ENCODE results near the gene INPP4A. TPM values are rescaled to one million over a fixed set of nuclear protein-coding genes. Genes with fewer than 3 reads are reported as not detected.

INPP4A gene
- total RNA-seq, 1 experiment from 2014 or later: 8.4 TPM

DNA sequence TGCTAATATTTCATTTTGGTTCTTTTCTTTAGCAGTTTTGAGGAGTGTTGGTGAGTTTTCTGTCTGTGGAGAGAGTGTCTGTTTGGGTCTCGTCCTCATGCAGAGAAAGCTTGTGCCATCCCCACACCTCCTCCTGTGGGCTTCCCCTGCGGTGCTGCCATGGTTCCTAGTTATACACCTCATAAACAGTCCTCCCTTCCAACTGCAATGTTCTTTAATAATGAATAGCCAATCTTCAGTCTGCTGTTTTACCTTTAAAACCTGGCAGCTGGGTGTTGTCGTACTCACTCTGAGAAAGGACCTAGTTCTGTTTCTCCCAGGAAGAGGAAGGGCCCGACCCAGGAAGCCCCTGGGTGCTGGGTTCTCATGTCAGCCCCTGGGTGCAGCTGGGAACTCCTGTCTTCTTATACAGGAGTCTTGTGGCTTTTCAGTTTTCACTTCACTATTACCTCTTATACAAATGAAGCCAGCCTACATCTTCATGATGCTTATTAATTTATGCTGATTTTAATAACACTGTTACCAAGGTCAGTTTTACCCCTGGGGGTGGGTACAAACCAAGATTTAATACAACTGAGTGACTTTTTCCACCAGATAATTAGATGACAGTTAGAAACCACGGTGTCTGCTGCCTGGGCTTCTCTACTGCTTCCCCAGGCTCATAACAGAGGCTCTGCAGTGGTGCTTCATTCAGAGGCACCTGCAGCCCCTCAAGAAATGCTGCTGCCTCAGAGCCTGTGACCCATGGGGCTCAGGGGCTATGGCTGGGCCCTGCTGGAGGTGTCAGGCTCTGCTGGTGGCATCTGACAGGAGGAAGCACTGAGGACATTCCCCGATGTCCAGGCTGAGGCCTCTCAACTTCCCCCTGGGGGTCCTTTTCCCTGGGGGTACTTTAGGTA is 104.5 kb downstream of the INPP4A start:
- peaks cover 5% of the 10 kb centered on the region for H3K36me3 ChIP-seq
- no peak overlapping the region for H3K4me3 ChIP-seq
- no peaks in the 10 kb centered on the region for H3K9me3 ChIP-seq
- H3K27me3 ChIP-seq: no peaks in the 10 kb centered on the region
- no peak for DNase-seq

DNA sequence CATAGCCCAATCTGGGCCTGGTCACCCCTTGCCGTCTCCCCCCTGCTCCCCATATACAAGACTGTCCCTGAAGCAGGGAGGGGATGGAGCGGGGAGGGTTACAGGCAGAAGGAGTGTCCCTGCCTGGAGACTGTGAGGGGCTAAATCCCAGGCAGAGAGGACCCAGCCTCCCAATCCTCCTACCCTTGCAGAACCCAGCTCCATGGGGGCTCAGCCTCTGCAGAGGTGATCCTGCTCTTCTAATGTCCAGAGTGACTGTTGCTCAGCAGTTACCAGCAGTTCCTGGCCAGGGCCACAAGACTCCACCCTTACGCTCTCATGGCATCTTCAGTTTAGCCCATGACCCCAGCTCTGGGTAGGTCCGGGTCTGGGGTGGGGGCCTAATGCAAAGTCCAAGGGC is 105.5 kb downstream of the INPP4A start:
- Histone ChIP-seq H3K9me3 (no peaks in the 10 kb centered on the region), H3K36me3 (peaks cover 5% of the 10 kb centered on the region; the same call in 1 of the 2 replicates), H3K27me3 (no peaks in the 10 kb centered on the region), H3K4me3 (no peak overlapping the region)
- DNase-seq: no peak

DNA sequence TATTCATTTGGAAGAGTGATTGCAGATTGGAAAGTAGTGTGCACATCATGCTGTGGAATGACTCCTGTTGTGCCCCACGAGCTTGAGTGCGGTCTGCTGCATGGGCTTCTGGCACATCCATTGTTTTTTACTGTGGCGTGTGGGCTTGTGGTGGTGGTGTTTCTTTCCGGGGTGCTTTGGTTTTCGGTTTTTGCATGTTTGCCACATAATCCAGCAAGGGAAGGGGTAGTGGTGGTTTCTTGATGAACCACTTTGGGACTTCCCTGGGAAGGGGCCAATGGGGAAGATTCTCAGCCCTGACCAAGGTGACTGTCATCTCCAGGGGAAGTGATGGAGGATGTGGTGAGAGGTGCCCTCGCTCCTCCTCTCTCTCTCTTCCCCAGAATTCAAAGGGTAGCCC is 106.7 kb downstream of the INPP4A start:
- H3K4me3 ChIP-seq: no peak overlapping the region
- no peaks in the 10 kb centered on the region for H3K27me3 ChIP-seq
- H3K36me3 ChIP-seq: peaks cover 5% of the 10 kb centered on the region; the same call in 1 of the 2 replicates
- no peaks in the 10 kb centered on the region for H3K9me3 ChIP-seq
- DNase-seq: no peak

DNA sequence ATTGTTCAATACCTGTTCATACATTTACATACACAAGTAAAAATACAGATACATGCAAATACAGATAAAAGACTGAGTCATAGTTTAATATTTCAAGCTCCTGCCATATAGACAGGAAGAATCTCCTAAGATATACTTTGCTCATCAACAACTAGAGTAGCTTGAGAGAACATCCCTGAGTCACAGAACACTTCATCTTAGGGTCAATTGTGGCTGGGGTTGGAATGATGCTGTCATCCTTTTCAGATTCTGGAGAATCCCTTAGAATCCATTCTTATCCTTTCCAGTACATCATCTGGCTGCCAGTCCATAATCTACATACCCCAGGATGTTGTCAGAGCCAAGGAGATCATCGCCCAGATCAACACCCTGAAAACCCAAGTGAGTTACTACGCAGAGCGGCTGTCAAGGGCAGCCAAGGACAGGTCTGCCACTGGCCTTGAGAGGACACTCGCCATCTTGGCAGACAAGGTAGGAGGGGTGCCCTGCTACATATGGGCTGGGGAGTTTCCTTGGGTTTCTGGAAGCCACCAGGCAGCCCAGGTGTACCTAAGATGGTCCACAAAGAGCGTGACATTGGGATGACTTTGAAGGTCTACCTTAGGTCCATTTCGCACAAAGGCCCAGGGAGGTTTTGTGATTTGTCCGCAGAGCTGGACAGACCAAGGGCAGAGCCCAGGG is 108.0 kb downstream of the INPP4A start:
- H3K27me3 ChIP-seq: no peaks in the 10 kb centered on the region
- no peaks in the 10 kb centered on the region for H3K9me3 ChIP-seq
- DNase-seq: no peak
- H3K4me3 ChIP-seq: no peak overlapping the region
- H3K36me3 ChIP-seq: peaks cover 5% of the 10 kb centered on the region; the same call in 1 of the 2 replicates

DNA sequence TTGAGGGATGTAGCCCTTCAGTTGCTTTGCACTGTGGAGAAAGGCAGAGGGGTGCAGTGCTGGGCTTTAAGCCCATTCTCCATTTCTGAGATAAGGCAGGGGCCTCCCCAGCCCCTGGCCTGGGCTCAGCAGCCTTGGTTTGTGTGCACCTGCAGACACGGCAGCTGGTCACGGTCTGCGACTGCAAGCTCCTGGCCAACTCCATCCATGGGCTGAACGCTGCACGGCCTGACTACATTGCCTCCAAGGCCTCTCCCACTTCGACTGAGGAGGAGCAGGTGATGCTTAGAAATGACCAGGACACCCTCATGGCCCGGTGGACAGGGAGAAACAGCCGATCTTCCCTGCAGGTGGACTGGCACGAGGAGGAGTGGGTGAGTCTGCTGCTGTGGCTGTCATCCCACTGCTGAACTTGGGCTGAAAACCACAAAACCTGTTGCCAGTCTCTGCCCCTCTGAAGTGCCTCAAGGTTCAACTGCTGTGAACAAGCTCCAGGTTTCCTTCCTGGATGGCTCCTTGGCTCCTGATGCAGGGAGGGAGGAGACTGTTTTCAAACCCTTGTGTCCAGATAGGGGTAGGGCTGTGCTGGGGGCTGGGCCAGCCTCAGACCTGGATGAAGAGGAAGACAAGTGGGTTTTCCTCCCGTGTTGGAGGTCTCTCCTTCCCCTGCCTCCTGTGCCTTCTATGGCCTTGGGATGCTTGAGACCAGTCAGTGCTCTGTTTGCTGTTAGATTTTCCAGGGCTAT is 109.6 kb downstream of the INPP4A start:
- no peak for DNase-seq

DNA sequence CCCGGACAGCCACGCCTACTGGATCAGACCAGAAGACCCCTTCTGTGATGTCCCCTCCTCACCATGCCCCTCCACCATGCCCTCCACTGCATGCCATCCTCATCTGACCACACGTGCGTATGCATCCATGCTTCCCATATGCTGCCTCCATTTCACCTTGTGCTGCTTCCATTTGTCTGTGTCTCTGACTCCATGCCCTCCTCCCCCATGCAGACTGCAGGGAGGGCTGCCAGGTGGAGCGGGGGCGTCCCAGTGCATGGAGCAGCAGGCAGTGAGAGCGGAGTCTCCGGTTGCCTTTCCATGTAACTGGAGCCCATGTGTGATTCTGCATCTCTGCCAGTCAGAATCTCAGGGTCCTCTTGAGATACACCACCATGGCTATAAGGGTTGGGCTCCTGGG is 111.0 kb downstream of the INPP4A start:
- Histone ChIP-seq H3K27me3 (no peaks in the 10 kb centered on the region), H3K9me3 (no peaks in the 10 kb centered on the region), H3K4me3 (no peak overlapping the region), H3K36me3 (peaks cover 8% of the 10 kb centered on the region)
- no peak for DNase-seq

More for the DNA sequence above, 109.6 kb downstream of the INPP4A start:
- Histone ChIP-seq H3K4me3 (no peak overlapping the region), H3K9me3 (no peaks in the 10 kb centered on the region), H3K27me3 (no peaks in the 10 kb centered on the region), H3K36me3 (peaks cover 7% of the 10 kb centered on the region; the same call in 1 of the 2 replicates)

DNA sequence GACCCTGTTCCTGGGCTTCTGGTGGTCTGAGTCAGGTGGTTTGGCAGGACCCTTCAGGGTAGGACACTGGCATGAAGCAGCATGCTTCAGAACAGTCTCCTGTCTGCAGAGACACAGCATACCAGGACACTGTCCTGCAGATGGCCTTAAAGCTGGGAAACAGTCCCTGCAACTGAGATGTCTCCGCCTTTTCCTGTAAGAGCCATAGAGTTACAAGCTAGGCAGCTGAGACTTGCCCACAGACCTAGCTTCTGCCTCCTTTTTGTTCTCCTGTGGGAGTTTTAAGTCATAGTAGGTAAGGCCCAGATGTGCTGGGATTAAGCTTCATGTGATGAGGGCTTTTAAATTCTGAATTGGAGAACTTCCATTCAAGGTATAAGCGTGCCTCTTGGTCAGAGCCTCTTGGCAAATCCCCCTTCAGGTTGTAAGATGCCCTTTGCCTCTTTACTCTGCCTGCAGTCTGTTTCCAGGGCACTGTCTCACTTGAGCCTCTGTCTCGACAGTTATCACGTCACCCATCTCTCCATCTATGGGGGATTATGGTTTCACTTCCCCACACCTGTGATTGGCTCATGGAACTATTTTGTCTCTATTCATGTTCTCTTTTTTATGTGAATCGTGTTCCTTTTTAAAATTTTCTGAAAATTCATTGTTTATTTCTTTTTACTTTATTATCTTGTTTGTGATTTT is 111.8 kb downstream of the INPP4A start:
- Histone ChIP-seq H3K27me3 (no peaks in the 10 kb centered on the region), H3K9me3 (no peaks in the 10 kb centered on the region), H3K36me3 (peaks cover 15% of the 10 kb centered on the region), H3K4me3 (no peak overlapping the region)
- DNase-seq: no peak

DNA sequence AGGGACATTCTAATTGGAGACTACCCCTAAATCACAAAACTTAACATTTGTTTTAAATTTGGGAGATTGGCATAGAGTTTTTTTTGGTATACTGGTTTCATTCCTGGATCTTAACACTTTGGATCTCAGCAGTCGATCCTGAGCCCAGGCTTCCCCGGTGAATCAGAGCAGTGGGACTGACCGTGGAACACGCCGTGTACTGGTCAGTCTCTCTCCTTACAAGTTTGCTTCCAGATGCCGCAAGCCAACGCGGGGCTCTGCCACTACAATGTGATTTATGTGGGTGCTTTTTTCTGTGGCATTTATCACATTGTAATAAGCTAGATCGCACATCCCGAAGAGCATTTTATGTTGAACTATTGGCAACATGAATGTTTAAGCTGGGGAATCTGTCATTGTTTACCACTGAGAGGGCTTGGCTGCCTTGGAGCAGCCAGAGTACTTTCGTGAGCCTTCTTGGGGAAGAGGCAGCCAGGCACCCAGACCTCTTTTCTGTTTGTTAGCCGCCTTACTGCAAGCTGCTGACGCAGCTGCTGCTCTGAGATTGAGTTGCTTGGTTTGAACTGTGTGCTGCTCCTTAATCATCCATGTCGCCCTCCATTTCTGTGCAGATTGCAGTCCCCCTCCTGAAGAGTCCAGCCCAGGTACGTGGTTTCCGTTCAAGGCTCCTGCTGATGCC is 114.3 kb downstream of the INPP4A start:
- no peak for DNase-seq
- Histone ChIP-seq H3K9me3 (no peaks in the 10 kb centered on the region), H3K27me3 (no peaks in the 10 kb centered on the region), H3K4me3 (no peak overlapping the region), H3K36me3 (peaks cover 10% of the 10 kb centered on the region)

DNA sequence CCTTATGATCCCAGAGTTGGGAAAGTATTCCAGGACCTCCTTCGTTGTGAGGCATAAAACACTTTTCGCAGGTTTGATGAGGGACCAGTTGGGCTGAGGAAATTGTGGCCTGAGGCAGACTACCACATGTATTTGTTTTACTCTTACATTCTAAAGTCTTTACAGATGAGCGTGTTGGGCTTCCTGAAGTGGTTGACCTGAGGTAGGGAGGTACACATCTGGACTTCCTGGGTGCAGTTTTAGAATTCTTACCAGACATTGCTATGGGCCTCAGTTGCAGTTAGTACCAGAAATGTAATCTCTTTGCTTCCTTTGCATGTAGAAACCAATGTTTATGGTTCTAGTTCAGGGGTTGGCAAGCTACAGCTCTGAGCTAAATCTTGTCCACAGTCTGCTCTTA is 114.9 kb downstream of the INPP4A start:
- Histone ChIP-seq H3K9me3 (no peaks in the 10 kb centered on the region), H3K4me3 (no peak overlapping the region), H3K36me3 (peaks cover 10% of the 10 kb centered on the region), H3K27me3 (no peaks in the 10 kb centered on the region)
- DNase-seq: no peak

DNA sequence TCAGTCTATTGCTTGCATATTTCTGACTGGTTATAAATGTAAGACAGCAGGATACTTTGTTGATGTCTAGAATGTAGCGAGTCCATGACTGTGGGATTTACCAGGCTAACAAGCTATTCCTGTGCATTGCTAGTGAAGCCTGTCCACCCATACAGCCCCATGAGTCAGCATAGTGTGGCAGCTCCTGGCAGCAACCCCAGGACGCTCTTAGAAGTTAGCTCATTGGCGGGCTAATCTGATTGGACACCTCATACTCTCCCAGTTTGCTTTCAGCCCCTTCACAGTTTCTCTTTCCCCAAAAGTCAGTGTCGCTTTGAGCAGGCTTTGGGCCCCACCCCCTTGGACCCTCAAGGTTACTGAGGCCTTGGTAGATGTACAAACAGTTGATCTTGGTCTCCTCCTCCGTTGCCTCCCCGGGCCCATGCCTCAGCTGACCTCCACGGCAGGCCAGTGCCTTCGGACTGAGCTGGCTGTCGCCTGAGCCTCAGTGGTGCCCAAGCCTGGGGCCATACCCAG is 115.7 kb downstream of the INPP4A start:
- no peak overlapping the region for H3K4me3 ChIP-seq
- DNase-seq: peak; percentile 92
- H3K9me3 ChIP-seq: no peaks in the 10 kb centered on the region
- H3K27me3 ChIP-seq: no peaks in the 10 kb centered on the region
- peaks cover 10% of the 10 kb centered on the region for H3K36me3 ChIP-seq

DNA sequence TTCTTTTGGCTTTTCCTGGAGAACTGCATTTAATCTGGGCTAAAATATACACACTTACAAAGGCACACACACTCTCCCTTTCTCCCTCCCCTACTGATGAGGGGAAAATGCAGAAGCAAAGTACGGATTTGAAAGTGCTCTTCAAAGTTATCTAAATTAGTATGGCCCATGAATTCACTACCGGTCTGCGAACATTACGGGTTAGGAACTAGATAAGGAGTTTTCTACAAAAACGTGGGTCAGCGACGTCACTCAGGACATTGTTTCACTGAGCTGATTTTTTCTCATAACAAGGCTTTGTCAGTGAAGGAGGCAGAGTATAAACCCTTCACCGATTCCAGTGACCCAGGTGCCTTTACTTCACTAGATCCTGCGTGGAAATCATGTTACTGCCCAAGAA is 116.4 kb downstream of the INPP4A start:
- Histone ChIP-seq H3K4me3 (no peak overlapping the region), H3K9me3 (no peaks in the 10 kb centered on the region), H3K27me3 (no peaks in the 10 kb centered on the region), H3K36me3 (peaks cover 10% of the 10 kb centered on the region)
- DNase-seq: no peak

DNA sequence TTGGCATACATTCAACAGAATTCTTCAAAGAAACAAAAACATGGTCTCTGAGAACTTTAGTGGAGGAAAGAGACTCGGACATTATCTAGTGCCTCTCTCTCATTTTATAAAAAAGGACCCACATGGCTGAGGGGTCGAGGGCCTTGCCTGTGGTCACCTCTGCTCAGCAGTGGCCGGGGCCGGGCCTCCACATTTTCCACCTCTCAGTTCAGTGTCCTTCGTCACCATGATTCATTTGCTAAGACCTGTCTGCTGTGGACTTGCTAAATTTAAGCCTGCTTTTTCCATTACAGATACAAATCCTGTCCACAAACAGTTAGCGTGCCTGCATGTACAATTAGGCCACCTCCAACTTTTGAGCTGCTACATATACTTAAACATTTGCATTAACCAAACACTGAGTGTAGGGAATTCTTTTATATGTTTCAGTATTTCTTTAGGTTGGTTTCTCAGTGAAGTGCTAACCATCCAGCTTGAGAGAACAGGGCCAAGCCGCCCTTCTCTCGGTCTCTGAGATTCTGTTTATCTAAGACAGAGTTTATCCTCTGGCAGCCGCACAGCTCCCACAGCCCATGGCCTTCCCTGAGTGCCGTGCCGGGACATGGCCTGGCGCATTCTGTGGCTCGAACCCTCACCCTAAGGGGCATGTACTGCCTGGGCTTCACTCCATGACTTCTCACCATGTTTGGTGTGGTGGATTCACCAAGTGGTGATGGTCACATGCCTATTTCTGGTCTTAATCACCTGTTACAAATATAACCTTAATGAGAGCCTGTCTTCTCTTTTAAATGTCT is 117.4 kb downstream of the INPP4A start:
- no peak overlapping the region for H3K4me3 ChIP-seq
- no peak for DNase-seq
- no peaks in the 10 kb centered on the region for H3K27me3 ChIP-seq
- H3K9me3 ChIP-seq: no peaks in the 10 kb centered on the region
- H3K36me3 ChIP-seq: peaks cover 10% of the 10 kb centered on the region

DNA sequence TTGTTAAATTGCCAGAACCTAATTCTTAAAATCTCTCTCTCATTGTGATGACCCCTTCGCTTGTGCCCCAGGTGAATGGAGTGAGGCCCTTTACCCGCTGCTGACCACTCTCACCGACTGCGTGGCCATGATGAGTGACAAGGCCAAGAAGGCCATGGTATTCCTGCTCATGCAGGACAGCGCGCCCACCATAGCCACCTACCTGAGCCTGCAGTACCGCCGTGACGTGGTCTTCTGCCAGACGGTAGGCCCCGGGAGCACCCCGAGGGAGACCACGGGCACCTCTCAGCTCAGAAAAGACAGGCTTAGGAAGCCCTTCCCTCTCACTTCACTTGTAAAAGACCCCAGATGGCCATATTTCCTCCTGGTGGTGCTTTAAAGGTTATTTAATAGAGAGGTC is 118.7 kb downstream of the INPP4A start:
- no peak overlapping the region for H3K4me3 ChIP-seq
- no peaks in the 10 kb centered on the region for H3K9me3 ChIP-seq
- DNase-seq: no peak

DNA sequence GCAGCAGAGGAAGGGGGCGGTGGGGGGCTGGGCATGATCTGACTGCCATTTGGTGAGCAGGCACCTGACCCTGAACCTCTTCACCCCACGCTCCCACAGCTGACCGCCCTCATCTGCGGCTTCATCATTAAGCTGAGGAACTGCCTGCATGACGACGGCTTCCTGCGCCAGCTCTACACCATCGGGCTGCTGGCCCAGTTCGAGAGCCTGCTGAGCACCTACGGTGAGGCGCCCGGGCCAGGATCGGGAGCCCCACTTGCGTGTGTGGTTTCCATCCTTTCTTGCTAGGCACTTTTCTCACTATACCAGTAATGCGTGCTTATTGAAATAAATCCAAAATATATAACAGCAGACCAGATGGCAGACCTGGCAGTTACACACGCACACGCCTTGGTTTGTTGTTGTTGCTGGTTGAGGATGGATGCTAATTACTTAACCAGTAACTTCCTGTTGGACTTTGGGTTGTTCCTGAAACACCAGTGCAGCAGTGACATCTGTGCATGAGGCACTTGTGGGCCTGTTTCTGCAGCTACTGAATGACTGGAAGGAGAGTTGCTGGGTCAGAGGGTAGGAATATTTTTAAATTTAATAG is 120.0 kb downstream of the INPP4A start:
- Histone ChIP-seq H3K9me3 (no peaks in the 10 kb centered on the region), H3K4me3 (no peak overlapping the region), H3K27me3 (no peaks in the 10 kb centered on the region), H3K36me3 (peaks cover 11% of the 10 kb centered on the region; the same call in 1 of the 2 replicates)
- no peak for DNase-seq

More for the DNA sequence above, 118.7 kb downstream of the INPP4A start:
- Histone ChIP-seq H3K27me3 (no peaks in the 10 kb centered on the region), H3K36me3 (peaks cover 7% of the 10 kb centered on the region)
